Islet of Langerhans (tissue), 1 donor: Measurements from ENCODE around the gene TOP1.
"Not testable (repeated sequence)": the region's sequence is repeated elsewhere in the genome, so short reads cannot be mapped to it uniquely, and the experiment has no call there.

Experiments
- FAIRE-seq: peaks from one replicate; lab custom pipeline; 2011; peaks lifted over from hg19 to GRCh38; lab: Jason Lieb, UNC

TOP1 gene

GRCh38 chr20:41095110-41095969 lies 66.7 kb downstream of the TOP1 start:
- FAIRE-seq, result no peak

- no peak for FAIRE-seq
These were observed 70.2 kb downstream of the TOP1 start for GRCh38 chr20:41098703-41099250.

GRCh38 chr20:41100001-41100480 lies 71.4 kb downstream of the TOP1 start:
- FAIRE-seq, result no peak

- no peak for FAIRE-seq
These were observed 73.0 kb downstream of the TOP1 start for GRCh38 chr20:41101660-41102059.

GRCh38 chr20:41108531-41108930 lies 79.9 kb downstream of the TOP1 start:
- no peak for FAIRE-seq

GRCh38 chr20:41110012-41110411 lies 81.4 kb downstream of the TOP1 start:
- no peak for FAIRE-seq

GRCh38 chr20:41110930-41111577 lies 82.4 kb downstream of the TOP1 start:
- FAIRE-seq, result no peak

GRCh38 chr20:41111578-41111951 lies 82.9 kb downstream of the TOP1 start:
- FAIRE-seq, result no peak

GRCh38 chr20:41116282-41116956 lies 87.8 kb downstream of the TOP1 start:
- no peak for FAIRE-seq

GRCh38 chr20:41118159-41118558 lies 89.5 kb downstream of the TOP1 start:
- not testable (repeated sequence) for FAIRE-seq

- no peak for FAIRE-seq
These were observed 90.0 kb downstream of the TOP1 start for GRCh38 chr20:41118632-41119031.

- no peak for FAIRE-seq
These were observed 91.3 kb downstream of the TOP1 start for GRCh38 chr20:41119614-41120561.

GRCh38 chr20:41121399-41121798 lies 92.8 kb downstream of the TOP1 start:
- no peak for FAIRE-seq

GRCh38 chr20:41123631-41124030 lies 95.0 kb downstream of the TOP1 start:
- FAIRE-seq, result no peak

GRCh38 chr20:41124451-41125094 lies 96.0 kb downstream of the TOP1 start:
- no peak for FAIRE-seq

GRCh38 chr20:41125530-41126457 lies 97.2 kb downstream of the TOP1 start:
- FAIRE-seq, result no peak

- FAIRE-seq, result no peak
These were observed 98.1 kb downstream of the TOP1 start for GRCh38 chr20:41126719-41127118.

- FAIRE-seq, result not testable (repeated sequence)
These were observed 99.7 kb downstream of the TOP1 start for GRCh38 chr20:41128317-41128716.

- FAIRE-seq, result no peak
These were observed 103.2 kb downstream of the TOP1 start for GRCh38 chr20:41131594-41132387.
